Left renal pelvis (tissue), 4 donors: ENCODE results near the gene ATXN3L. TPM values are rescaled to one million over a fixed set of nuclear protein-coding genes. Genes with fewer than 3 reads are reported as not detected.

ENCODE experiments used
- DNase-seq, 4 donors: peaks; one replicate each; pipeline ENCODE4 v3.0.0-alpha.2; 2013; ENCODE audit warnings: low read depth in 4 of 4, low spot score in 3 of 4
- polyA plus RNA-seq, 4 donors: library from polyadenylated mRNA; unstranded; fragments of 120-200 nt; gene quantifications; one replicate each; pipeline ENCODE4 v1.2.1, GENCODE V29; 2013; ENCODE audit not compliant: insufficient read length in 4 of 4

The ATXN3L gene
- polyA plus RNA-seq, 4 donors = not detected

GRCh38 chrX:13271511-13271910, 48.3 kb downstream of the ATXN3L start:
- DNase-seq = no peak

GRCh38 chrX:13270360-13270759, 49.5 kb downstream of the ATXN3L start:
- no peak for DNase-seq

- no peak for DNase-seq
Observed at GRCh38 chrX:13268874-13269273, 51.0 kb downstream of the ATXN3L start.

Other genes with a start within 250 kb of the ATXN3L start
- 10 to 100 TPM; 19.2 to 66.6 (median 27.6) TPM for gene EGFL6, start 249.5 kb upstream of the ATXN3L start, polyA plus RNA-seq